ENCODE results near the gene TRIP4. TPM values are rescaled to one million over a fixed set of nuclear protein-coding genes. Genes with fewer than 3 reads are reported as not detected.

TRIP4 gene
- polyA plus RNA-seq, 1 donor from 2014 or later = 20.8 TPM

DNA sequence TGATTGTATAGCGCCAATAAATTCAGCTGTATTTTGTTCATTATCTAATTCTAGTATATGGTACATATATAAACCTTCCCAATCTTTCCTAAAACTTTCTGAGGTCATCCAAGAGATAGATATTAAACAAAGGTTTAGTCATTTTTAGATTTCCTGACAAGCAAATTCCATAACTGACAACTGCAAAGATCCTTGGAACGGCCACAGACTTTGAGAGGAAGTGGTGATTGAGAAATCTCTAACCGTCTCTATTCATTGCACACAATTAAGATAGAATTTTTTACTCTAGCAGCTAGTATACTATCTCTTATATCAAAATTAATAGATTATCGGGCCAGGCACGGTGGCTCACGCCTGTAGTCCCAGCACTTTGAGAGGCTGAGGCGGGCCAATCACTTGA is 36.4 kb upstream of the TRIP4 start:
- H4K20me1 ChIP-seq (ENCODE audit: insufficient read depth) = no peaks in the 10 kb centered on the region
- H3K27me3 ChIP-seq (ENCODE audit: insufficient read depth, low read depth, low read length) = no peaks in the 10 kb centered on the region
- TF ChIP-seq, protein P1, sequence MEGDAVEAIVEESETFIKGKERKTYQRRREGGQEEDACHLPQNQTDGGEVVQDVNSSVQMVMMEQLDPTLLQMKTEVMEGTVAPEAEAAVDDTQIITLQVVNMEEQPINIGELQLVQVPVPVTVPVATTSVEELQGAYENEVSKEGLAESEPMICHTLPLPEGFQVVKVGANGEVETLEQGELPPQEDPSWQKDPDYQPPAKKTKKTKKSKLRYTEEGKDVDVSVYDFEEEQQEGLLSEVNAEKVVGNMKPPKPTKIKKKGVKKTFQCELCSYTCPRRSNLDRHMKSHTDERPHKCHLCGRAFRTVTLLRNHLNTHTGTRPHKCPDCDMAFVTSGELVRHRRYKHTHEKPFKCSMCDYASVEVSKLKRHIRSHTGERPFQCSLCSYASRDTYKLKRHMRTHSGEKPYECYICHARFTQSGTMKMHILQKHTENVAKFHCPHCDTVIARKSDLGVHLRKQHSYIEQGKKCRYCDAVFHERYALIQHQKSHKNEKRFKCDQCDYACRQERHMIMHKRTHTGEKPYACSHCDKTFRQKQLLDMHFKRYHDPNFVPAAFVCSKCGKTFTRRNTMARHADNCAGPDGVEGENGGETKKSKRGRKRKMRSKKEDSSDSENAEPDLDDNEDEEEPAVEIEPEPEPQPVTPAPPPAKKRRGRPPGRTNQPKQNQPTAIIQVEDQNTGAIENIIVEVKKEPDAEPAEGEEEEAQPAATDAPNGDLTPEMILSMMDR (IDR thresholded peaks at IDR 0.05; ENCODE audit: poor library complexity, severe bottlenecking) = no peak
- TF ChIP-seq, protein P2, sequence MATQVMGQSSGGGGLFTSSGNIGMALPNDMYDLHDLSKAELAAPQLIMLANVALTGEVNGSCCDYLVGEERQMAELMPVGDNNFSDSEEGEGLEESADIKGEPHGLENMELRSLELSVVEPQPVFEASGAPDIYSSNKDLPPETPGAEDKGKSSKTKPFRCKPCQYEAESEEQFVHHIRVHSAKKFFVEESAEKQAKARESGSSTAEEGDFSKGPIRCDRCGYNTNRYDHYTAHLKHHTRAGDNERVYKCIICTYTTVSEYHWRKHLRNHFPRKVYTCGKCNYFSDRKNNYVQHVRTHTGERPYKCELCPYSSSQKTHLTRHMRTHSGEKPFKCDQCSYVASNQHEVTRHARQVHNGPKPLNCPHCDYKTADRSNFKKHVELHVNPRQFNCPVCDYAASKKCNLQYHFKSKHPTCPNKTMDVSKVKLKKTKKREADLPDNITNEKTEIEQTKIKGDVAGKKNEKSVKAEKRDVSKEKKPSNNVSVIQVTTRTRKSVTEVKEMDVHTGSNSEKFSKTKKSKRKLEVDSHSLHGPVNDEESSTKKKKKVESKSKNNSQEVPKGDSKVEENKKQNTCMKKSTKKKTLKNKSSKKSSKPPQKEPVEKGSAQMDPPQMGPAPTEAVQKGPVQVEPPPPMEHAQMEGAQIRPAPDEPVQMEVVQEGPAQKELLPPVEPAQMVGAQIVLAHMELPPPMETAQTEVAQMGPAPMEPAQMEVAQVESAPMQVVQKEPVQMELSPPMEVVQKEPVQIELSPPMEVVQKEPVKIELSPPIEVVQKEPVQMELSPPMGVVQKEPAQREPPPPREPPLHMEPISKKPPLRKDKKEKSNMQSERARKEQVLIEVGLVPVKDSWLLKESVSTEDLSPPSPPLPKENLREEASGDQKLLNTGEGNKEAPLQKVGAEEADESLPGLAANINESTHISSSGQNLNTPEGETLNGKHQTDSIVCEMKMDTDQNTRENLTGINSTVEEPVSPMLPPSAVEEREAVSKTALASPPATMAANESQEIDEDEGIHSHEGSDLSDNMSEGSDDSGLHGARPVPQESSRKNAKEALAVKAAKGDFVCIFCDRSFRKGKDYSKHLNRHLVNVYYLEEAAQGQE (IDR thresholded peaks at IDR 0.05; ENCODE audit: borderline replicate concordance) = no peak
- TF ChIP-seq POLR2AphosphoS5 (IDR thresholded peaks at IDR 0.05) (no peak), EP300 (conservative IDR thresholded peaks at IDR 0.05; ENCODE audit: poor library complexity, severe bottlenecking) (no peak), MXI1 (conservative IDR thresholded peaks at IDR 0.05; ENCODE audit: poor library complexity, severe bottlenecking) (no peak), EZH2 (IDR thresholded peaks at IDR 0.05; ENCODE audit: borderline replicate concordance, insufficient read depth, low read length, poor library complexity, severe bottlenecking) (no peak), RAD21 (conservative IDR thresholded peaks at IDR 0.05) (no peak), TAF1 (IDR thresholded peaks at IDR 0.05; ENCODE audit: low read depth) (no peak), SMC3 (conservative IDR thresholded peaks at IDR 0.05; ENCODE audit: poor library complexity) (no peak)
- H3K9me2 ChIP-seq (ENCODE audit: insufficient read depth, low read length) = no peaks in the 10 kb centered on the region
- no peak overlapping the region for H2AFZ ChIP-seq (ENCODE audit: low read depth, low read length)
- no peak overlapping the region for H3K4me3 ChIP-seq (ENCODE audit: low read length)
- no peak overlapping the region for H3K27ac ChIP-seq (ENCODE audit: low read length)
- no peaks in the 10 kb centered on the region for H3K36me3 ChIP-seq (ENCODE audit: insufficient read depth, low read length)
- H3F3A ChIP-seq (ENCODE audit: insufficient read depth, low read length, poor library complexity, severe bottlenecking) = no peaks in the 10 kb centered on the region
- H3K9me3 ChIP-seq (ENCODE audit: low read length) = no peaks in the 10 kb centered on the region
- H3K4me2 ChIP-seq (ENCODE audit: low read length) = no peak overlapping the region
- H3K79me2 ChIP-seq (replicated peaks; ENCODE audit: insufficient read depth, low read length) = peaks cover 36% of the 10 kb centered on the region
- no peak overlapping the region for H3K9ac ChIP-seq (ENCODE audit: low read length)

DNA sequence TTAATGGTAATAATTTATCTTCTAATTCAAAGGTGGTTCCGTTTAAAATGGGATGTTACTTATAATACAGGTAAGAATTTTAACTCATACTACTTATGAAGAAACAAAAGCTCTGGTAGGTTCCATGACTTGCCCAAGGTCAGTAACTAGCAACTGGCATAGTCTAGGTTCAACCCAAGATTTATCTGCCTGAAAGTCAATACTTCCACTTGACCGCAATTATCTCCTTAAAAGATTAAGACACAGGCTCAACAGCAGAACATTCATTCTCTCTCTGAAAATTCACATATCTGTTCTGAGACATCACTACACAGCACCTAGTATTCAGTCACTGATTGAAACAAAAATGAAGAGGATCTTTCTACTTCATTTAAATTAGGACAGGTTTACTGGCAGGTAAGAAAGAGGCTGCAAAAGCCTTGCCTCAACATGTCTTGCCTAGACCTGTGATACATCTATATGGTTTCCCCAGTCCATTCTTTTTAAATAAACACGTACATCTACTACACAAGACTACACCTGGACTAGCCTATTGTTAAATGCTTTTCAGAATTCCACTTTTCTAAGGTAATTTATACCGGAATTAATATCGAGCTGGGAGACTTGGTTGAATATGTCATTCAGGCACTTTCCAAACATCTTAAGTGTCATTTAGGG is 32.8 kb upstream of the TRIP4 start:
- no peak for TF ChIP-seq POLR2AphosphoS5 (IDR thresholded peaks at IDR 0.05)
- TF ChIP-seq, protein P1 (IDR thresholded peaks at IDR 0.05; ENCODE audit: poor library complexity, severe bottlenecking) = no peak
- no peak for TF ChIP-seq MXI1 (conservative IDR thresholded peaks at IDR 0.05; ENCODE audit: poor library complexity, severe bottlenecking)
- TF ChIP-seq TAF1 (IDR thresholded peaks at IDR 0.05; ENCODE audit: low read depth) = no peak
- no peak for TF ChIP-seq SMC3 (conservative IDR thresholded peaks at IDR 0.05; ENCODE audit: poor library complexity)
- TF ChIP-seq EZH2 (IDR thresholded peaks at IDR 0.05; ENCODE audit: borderline replicate concordance, insufficient read depth, low read length, poor library complexity, severe bottlenecking) = no peak
- TF ChIP-seq, protein P2 (IDR thresholded peaks at IDR 0.05; ENCODE audit: borderline replicate concordance) = no peak
- no peak for TF ChIP-seq EP300 (conservative IDR thresholded peaks at IDR 0.05; ENCODE audit: poor library complexity, severe bottlenecking)
- no peak for TF ChIP-seq RAD21 (conservative IDR thresholded peaks at IDR 0.05)
- Histone ChIP-seq H2AFZ (ENCODE audit: low read depth, low read length) (no peak overlapping the region), H3K79me2 (replicated peaks; ENCODE audit: insufficient read depth, low read length) (peaks cover 30% of the 10 kb centered on the region), H3K9me2 (ENCODE audit: insufficient read depth, low read length) (no peaks in the 10 kb centered on the region), H3K36me3 (ENCODE audit: insufficient read depth, low read length) (no peaks in the 10 kb centered on the region), H3K4me3 (ENCODE audit: low read length) (peak overlapping the region; percentile 87), H3K27ac (ENCODE audit: low read length) (peak overlapping the region; percentile 83), H4K20me1 (ENCODE audit: insufficient read depth) (no peaks in the 10 kb centered on the region), H3K27me3 (ENCODE audit: insufficient read depth, low read depth, low read length) (no peaks in the 10 kb centered on the region), H3K9ac (ENCODE audit: low read length) (peak overlapping the region; percentile 85), H3K4me2 (ENCODE audit: low read length) (peak overlapping the region; percentile 85), H3K9me3 (ENCODE audit: low read length) (no peaks in the 10 kb centered on the region), H3F3A (ENCODE audit: insufficient read depth, low read length, poor library complexity, severe bottlenecking) (no peaks in the 10 kb centered on the region)
